ENCODE data around the gene DTX1.

Gene DTX1

DNA sequence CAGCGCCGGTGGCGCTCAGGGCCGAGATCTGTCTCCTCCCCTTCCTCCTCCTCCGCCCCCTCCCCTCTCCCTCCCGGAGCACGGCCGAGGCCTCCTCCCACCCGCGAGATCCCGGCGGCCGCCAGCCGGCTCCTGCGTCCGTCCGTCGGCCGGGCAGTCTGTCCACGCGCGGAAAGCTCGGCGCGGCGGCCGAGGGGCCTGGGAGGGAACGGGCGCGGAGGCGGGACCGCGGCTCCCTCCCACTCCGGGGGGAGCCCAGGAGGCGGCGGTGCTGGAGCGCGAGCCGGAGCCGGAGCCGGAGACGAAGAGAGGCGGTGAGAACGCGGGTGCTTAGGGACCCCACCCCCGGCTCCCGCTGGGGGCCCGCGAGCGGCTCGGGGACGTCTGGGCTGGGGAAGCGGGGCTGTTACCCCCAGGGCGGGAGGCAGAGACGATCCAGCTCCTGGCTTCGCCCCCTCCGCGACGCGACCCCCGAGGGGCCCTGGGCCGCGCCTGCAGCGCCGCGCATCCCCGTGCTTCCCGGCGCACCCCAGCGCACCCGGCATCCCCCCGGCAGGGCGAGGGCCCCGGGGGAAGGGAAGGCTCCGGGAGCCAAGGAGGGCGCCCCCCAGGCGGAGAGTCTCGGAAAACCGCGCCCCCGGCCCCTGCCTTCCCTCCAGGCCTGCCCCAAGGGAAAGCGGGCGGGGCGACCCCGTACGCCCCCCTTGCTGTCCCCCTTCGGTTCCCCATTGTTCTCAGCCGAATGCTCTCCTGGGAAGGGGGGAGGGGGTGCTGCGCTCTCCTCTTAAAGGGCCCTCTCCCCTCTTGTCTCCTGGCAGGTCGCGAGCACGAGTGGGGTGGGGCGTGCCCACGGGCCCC lies at the start of gene DTX1:
Gene DTX1, plus strand, starts transcription at position 100 of the 858 bp plus-strand sequence. CDS start 1,463 bp downstream, outside the sequence.
- no peak for DNase-seq (ENCODE audit: low spot score)

DNA sequence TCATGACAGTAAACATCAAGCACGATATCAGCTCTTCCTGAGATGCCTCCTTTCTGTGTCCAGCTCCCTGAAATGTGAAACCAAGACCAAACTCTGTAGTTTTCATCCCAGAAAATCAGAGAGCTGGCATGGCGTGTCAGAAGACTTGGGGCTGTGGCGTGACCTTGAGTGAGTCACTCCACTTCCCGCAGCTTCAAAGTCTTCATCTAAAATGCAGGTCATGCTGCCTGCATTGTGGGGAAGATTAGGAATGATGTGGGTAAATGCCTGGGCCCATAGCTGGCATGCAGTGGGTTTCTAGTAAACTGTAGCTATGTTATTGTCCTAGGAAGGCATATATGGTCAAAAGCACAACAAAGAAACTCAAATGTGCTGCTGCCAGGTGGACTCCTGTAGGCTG lies 49.4 kb upstream of the DTX1 start:
- DNase-seq (ENCODE audit: low spot score) = no peak

DNA sequence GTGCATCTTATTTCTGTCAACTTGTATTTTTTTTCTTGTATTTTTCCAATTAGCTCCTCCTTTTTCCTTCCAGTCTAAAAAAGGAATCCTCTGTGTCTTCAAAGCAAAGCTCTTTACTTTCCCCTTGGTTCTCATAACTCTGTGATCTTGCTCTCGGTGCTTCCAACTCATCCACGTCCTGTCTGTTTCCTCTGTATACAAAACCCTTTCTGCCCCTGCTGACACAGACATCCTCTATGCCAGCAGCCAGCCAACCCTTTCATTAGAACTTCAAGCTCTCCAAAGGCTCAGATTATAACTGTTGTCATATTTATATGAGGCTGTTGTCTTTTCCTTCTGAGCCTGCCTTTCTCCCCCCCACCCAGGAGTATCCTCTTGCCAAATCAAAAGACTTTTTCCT lies 45.8 kb upstream of the DTX1 start:
- DNase-seq (ENCODE audit: low spot score) = no peak

DNA sequence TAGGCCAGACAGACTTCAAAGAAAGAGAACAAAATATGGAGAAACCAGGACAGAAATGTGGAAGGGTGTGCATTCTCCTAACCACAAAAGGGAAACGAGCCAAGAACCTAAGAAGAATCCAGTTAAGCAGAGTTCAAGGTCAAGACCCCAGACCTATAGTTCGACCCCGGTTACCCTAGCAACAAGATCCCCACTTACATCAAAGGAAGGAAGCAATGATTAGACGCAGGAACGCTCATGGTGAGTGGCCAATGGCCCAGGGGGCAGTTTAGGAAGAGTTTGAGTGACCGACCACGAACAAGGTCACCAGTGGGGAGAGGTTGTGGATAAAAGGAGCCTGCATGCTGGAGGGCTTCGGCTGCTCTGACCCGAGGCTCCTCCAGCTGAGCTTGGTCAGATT lies 42.0 kb upstream of the DTX1 start:
- no peak for DNase-seq (ENCODE audit: low spot score)

DNA sequence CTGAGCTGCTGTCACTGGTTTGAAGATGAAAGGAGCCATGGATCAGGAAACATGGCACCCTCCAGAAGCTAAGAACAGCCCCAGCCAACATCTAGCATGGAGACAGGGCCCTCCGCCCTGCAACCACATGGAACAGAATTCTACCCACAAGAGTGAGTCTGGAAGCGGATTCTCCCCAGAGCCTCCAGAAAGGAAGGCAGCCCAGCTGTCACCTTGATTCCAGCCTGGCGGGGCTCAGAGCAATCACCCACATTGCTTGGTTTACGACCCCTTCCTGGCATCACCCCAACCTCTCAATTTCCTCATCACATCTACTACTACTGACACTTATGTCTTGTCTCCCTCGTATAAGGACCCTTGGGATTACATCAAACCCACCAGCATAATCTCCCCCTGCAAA lies 39.7 kb upstream of the DTX1 start:
- DNase-seq (ENCODE audit: low spot score) = no peak

DNA sequence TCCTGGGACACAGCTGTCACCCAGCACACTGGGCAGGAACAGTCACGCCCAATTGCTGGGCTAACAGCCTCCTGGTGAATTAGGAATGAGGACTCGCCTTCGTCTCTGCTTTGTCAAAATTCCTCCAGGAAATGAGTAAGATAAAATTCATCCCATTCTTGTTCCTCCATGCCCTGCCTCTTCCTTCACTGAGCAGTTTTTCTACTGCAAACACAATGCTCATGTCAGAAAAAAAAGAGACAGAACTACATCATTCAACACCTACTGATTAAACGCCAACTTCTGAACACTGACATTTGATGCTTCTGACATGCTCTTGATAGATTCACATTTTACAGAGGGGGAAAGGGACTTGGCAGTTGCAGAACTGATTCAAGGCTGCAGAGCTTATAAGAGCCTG lies 37.5 kb upstream of the DTX1 start:
- no peak for DNase-seq (ENCODE audit: low spot score)

DNA sequence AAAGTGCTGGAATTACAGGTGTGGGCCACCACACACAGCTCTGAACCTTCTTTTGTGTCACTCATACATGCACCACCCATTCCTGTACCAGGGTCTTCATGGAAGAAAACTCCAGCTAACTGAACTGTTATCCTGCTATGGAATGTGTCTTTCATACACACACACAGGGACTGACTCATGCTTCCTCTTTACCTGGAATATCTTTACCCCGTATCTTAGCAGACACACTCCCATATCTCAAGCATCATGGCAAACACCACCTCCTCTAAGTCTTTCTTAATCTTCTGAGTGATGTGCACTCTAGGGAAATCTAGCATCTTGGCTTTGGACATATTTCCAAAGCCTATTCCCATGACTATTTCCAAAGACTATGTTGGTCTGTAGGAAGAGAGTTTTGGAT lies 35.0 kb upstream of the DTX1 start:
- DNase-seq (ENCODE audit: low spot score) = no peak

DNA sequence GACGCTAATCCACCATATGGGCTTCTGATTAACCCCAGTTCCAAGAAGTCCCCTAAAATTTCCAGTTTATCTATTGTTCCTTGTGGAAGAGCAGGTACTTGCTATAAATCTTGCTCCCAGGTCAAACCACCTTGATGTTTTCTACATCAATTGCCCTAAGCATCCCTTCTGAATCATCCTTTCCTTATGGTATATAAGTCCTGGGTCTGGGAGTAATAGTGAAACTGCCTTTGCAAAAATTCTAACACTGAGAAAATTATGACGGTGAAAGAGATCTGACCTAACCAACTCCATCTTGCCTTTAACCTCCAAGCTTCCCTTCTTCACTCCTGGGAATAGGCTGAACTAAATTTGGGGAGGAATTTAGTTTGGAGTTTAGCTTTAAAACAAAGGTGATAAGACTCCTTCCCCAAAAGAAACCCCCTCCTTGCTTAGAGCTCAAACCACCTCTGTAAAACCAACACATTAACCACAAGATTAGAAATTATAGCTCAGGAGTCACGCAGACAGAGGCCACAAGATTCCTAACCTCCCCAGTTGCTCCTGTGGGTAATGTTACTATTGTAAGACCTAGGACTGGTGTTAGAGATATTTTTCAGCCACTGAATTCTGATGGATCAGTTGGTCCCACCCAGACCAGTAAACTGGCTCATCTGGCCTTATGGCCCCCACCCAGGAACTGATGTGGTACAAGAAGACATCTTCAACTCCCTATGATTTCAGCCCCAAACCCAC lies 33.8 kb upstream of the DTX1 start:
- no peak for DNase-seq (ENCODE audit: low spot score)

DNA sequence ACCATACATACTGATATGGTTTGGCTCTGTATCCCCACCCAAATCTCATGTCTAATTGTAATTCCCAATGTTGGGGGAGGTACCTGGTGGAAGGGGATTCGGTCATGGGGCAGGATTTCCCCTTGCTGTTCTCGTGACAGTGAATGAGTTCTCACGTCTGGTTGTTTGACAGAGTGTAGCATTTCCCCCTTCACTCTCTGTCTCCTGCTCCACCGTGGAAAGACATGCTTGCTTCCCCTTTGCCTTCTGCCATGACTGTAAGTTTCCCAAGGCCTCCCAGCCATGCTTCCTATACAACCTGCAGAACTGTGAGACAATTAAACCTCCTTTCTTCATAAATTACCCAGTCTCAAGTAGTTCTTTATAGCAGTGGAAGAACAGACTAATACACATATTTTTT lies 28.8 kb upstream of the DTX1 start:
- DNase-seq (ENCODE audit: low spot score) = no peak

DNA sequence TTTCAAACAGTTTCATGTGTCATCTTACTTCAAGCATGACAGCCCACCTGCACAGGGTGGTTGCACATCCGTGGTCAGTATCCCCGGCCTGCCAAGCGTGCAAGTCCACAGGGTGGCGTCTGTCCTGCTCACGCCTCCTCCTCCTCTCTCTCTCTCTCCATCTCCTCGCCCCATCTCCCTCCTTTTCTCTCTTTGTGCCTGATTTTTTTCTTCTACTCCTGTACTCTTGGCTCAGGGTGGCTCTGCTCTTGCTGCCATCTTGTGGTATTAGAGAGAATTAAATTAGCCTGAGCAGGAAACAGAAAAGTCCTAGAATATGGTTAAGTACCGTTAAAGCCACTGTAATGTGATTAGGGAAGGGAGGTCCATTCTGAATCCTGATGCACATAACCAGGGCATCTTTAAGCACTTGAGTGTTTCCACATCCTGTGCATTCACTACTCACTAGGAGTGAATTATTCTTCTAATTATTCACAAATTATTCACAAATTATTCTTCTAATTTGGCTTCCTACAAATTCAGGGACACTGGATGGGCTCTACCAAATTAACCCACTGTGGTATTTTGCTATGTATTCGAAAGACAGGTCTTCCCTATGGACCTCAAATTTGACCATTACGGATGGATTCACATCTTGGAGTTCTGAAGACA lies 25.5 kb upstream of the DTX1 start:
- DNase-seq (ENCODE audit: low spot score) = no peak

DNA sequence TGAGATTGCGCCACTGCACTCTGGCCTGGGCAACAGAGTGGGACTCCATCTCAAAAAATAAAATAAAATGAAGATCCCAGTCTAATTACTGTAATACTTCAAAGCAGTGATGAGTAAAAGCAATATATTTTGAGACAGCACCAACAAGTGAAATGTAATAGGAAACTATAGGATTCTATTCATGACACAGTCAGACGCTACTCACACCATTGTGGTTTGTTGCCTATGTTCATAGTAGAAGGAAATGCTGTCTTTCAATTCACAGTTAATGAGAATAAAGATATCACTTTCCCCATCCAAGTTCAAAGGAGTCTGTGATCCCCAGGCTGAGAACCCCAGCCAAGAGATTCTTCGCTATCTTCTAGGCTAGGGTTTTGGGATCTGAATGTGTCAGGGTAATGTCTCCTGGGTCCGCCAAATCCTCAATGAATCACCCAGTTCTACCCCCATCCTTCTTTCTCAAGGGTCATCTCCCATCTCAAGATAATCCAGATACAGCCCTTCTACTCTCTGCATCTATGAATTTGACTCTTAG lies 16.6 kb upstream of the DTX1 start:
- DNase-seq (ENCODE audit: low spot score) = no peak

DNA sequence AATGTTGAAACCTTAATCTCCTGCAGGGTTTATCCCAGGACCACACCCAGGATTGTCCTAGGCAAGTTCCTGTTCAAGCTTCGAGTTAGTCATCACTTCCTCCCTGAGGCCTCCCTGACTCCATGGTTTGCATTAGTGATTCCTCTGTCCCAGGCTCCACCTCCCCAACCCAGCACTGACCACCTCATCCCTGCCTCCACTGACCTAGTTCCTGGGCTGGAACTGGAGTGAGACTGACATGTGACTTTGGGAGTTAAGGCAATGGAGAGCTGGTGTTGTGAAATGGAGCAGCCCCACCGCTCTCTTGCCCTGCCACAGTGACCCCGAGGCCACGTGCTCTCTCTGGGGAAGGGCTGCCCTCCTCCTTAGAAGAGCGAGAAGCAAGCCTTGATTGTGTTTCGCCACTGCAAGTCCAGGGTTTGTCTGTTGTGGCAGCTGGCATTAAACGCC lies 15.8 kb upstream of the DTX1 start:
- no peak for DNase-seq (ENCODE audit: low spot score)

DNA sequence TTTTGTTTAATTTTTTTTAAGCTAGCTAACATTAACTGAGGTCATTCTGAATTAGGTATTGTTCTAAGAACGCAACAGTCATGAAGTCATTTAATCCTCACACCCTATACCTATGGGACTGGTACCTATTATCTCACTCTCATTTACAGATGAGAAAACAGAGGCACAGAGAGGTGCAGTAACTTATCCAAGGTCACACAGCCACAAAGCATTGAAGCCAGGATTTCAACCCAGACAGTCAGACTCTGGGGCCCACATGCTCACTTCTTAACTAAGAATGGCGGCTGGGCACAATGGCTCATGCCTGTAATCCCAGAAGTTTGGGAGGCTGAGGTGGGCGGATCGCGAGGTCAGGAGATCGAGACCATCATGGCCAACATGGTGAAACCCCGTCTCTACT lies 15.0 kb upstream of the DTX1 start:
- no peak for DNase-seq (ENCODE audit: low spot score)

DNA sequence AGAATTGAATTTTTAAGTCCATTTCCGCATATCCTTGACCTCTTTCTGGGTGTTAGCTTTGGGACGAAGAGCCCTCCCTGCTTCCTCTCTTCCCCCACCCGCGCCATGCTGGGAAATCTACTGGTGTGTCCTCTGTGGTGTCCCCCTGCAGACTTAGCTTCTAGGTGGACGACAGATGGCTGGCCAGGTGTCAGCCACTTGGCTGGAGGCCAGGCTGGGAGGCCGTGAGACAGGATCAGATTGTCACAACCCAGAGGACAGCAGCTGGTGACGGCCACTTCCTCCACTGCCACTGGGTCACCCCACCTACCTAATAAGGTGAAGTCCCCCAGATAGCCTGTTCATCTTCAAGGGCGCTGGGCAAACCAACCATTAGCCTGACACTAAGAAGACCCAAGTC lies 13.3 kb upstream of the DTX1 start:
- no peak for DNase-seq (ENCODE audit: low spot score)

DNA sequence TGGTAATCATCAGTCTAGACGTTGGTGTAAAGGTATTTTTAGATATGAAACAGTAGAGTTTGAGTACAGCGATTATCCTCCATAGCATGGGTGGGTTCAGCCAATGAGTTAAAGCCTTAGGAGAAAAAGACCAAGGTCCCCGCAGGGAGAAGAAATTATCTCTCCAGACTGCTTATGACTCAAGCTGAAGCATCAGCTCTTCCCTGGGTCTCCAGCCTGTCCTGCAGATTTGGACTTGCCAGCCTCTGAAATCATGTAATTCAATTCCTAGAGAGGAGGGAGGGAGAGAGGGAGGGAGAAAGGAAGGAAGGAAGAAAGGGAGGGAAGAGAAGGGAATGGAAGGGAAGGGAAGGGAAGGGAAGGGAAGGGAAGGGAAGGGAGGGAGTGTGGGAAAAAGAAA lies 12.0 kb upstream of the DTX1 start:
- no peak for DNase-seq (ENCODE audit: low spot score)

DNA sequence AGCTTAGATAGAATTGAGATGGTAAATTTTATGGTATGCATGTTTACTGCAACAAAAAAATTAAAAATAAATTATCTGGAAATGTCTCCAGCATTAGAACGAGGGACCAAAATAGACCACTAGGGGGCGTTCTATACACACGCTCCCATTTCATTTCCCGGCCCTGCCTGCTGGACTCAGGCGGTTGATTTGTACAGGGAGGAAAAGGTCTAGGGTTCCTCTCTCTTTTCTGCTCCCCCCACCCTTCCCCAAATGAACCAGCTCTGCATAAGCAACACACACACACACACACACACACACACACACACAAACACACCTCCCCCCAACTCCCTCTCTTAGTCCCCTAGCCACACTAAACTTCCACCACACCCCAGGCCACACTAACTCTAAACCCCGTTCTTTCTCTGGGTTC lies 7.8 kb upstream of the DTX1 start:
- no peak for DNase-seq (ENCODE audit: low spot score)

DNA sequence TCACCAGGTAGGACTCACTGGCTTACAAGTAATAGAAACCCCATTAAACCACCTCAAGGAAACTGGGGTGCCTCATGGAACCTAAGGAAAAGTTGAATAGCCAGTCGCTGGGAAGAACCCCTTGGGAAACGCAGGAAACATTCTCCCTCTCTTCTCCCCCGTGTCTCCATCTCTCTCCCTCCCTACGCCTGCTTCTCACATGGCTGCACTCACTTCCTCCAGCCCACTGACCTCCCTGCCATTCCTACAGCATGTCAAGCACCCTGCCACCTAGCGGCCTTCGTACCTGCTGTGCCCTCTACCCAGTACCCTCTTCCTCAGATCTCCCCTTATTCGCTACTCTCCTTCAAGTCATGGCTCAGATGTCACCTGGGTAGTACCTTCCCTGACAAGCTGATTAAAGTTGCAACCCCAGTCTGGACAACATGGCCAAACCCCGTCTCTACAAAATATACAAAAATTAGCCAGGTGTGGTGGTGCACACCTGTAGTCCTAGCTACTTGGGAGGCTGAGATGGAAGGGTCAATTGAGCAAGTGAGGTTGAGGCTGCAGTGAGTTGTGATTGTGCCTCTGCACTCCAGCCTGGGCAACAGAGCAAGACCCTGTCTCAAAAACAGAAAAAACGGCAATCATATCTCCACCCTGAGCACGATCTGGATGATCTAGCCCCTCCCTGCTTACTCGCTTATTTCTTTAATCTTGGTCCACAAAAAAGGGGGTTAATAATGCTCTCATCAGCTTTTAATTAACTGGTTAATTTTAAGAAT lies 6.4 kb upstream of the DTX1 start:
- no peak for DNase-seq (ENCODE audit: low spot score)

DNA sequence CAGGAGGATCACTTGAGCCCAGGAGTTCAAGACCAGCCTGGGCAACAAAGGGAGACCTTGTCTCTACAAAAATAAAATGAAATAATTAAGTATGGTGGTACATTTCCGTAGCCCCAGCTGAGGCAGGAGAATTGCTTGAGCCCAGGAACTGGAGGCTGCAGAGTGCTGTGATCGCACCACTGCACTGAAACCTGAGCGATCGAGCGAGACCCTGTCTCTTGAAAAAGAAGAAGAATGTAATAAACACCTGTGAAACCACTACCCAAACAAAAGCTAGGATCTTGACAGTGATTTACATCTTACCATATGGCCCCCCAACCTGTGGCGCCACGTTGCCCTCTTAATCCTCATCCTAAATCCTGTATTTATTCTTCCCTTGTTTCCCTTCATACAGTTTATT lies 5.7 kb upstream of the DTX1 start:
- no peak for DNase-seq (ENCODE audit: low spot score)

DNA sequence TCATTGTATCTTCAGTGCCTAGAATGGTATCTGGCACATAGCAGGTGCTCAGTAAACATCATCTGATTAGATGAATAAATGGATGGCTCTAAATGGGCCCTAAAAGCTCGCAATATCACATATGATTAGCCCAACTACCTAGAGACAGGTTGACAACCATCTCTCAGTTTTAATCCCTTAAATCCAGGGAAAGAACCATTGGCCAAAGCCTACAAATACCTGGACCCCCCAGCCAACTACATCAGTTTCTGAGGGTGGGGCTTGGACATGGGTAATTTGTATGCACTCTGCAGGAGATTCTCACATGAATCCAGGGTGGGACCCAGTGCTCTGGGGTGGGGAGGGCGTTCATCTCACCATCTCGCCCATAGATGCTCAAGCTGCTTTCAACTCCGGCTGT lies 4.8 kb upstream of the DTX1 start:
- DNase-seq (ENCODE audit: low spot score) = no peak

DNA sequence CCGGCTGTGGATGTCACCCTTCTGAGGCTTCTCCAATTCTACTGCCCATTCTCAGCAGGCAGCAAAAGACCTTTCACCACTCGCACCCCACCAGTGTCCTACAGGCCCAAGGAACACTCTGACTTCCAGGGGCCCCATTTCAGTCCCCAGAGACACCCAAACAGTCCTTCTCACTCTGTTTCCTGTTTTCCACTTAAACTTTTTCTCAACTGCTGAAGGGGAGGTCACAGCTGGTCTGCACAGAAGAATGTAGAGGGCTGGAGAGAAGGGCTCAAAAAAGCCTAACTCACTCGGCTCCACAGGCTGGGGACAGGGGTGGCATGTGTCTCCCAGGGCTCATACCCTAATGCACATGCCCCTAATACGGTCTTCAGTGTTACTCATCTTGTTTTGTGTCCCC lies 4.2 kb upstream of the DTX1 start:
- DNase-seq (ENCODE audit: low spot score) = no peak

DNA sequence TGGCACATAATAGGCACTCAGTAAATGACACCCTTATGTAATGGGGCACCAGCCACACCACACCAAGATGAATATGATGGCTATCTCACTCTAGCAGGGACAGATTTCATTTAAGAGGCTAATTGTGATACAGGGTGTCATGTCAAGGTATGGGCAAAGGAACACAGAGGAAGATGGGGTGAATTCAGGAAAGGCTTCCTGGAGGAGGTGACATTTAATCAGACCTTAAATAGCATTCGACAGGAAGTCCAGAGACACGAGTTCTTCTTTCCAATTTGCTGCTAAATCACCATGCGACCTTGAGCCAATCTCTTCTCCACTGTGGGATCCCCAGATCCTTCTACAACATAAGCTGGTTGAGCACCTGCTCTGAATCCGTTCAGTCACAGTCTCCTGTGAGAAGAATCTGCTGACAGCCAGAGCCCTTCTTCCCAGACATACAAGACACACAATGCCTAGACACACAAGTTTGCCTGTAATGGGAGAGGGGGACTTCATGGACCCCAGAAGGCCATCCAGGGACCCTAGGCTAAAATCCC lies 1.5 kb upstream of the DTX1 start:
- DNase-seq (ENCODE audit: low spot score) = no peak

Measured in left forelimb (tissue), 1 donor.